Chondrocyte (in vitro differentiated cells): ENCODE data around the gene TFPI. TPM values are rescaled to one million over a fixed set of nuclear protein-coding genes. Genes with fewer than 3 reads are reported as not detected.
A peak's percentile ranks its signal among the peaks of the same experiment; 100 is the strongest.

Experiments used
- DNase-seq: peaks from one replicate; pipeline ENCODE4 v3.0.0; 2021; ENCODE audit warnings: mixed read lengths, low spot score
- H3K27ac Mint-ChIP-seq: one replicate; pipeline ENCODE4 v1.8.0; 2021; ENCODE audit warnings: mild to moderate bottlenecking, moderate library complexity, mixed read lengths; ENCODE audit not compliant: unreplicated experiment
- H3K27me3 Mint-ChIP-seq: 2 replicates; pipeline ENCODE4 v1.8.0; 2021; ENCODE audit warnings: low read depth, mixed read lengths
- H3K36me3 Mint-ChIP-seq: 2 replicates; pipeline ENCODE4 v1.8.0; 2021; ENCODE audit warnings: low read depth, mixed read lengths
- H3K4me1 Mint-ChIP-seq: 2 replicates; pipeline ENCODE4 v1.8.0; 2021; ENCODE audit warnings: low read depth, mild to moderate bottlenecking, mixed read lengths
- H3K4me3 Mint-ChIP-seq: one replicate; pipeline ENCODE4 v1.8.0; 2021; ENCODE audit warnings: mild to moderate bottlenecking, moderate library complexity, mixed read lengths; ENCODE audit not compliant: unreplicated experiment
- H3K9me3 Mint-ChIP-seq: 2 replicates; pipeline ENCODE4 v1.8.0; 2021; ENCODE audit warnings: low read depth, mixed read lengths
- total RNA-seq: library from RNA; stranded (reverse); gene quantifications from 3 replicates; pipeline ENCODE4 v1.2.1, GENCODE V29; 2021
- TF ChIP-seq, protein P1 (sequence below): fragments of 200-600 bp; sonication (generic); IDR thresholded peaks from 2 replicates; pipeline ENCODE4 v1.5.0; 2021; ENCODE audit warnings: antibody characterized with exemption, mild to moderate bottlenecking, moderate library complexity

The TFPI gene
- total RNA-seq, 1 donor from 2014 or later: 161 TPM

DNA sequence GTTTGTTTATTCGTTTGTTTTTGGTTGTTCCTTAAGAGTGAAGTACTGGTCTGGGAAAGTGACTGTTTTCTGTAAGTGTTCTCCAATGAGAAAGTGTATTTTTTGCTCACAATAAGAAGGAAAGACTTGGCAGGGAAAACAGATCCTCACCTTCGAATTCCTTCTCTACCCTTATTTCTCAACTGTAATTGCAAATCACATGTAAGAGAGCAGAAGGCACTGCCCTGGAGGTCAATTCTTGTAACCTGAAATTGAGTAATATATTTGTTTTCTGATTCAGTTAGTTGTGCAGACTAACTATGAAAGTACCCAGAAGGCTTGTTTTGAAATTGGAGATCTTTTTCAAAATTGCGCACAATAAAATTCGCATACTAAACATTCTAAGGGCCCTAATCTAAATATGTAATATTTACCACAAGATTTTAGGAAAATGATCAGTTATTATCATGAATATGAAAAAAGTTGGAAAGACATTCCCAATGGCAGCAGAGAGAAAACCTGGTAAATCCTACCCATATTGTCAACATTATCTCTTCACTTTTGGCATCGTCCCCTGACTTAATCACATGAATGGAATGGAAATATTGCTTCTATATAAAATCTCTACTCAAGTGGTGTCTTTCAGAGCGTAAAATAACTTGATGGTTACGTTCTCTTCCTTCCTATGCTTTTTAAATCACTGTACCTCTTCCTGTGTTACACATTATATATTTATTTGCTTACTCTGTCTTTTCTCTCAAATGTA lies 24.1 kb downstream of the TFPI start:
- peaks cover 20% of the 10 kb centered on the region for H3K9me3 Mint-ChIP-seq
- DNase-seq: no peak
- no peaks in the 10 kb centered on the region for H3K27me3 Mint-ChIP-seq
- TF ChIP-seq, protein P1, sequence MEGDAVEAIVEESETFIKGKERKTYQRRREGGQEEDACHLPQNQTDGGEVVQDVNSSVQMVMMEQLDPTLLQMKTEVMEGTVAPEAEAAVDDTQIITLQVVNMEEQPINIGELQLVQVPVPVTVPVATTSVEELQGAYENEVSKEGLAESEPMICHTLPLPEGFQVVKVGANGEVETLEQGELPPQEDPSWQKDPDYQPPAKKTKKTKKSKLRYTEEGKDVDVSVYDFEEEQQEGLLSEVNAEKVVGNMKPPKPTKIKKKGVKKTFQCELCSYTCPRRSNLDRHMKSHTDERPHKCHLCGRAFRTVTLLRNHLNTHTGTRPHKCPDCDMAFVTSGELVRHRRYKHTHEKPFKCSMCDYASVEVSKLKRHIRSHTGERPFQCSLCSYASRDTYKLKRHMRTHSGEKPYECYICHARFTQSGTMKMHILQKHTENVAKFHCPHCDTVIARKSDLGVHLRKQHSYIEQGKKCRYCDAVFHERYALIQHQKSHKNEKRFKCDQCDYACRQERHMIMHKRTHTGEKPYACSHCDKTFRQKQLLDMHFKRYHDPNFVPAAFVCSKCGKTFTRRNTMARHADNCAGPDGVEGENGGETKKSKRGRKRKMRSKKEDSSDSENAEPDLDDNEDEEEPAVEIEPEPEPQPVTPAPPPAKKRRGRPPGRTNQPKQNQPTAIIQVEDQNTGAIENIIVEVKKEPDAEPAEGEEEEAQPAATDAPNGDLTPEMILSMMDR: no peak
- H3K36me3 Mint-ChIP-seq: peaks cover 20% of the 10 kb centered on the region
- peak overlapping the region; percentile 24 for H3K27ac Mint-ChIP-seq
- peaks cover 58% of the 10 kb centered on the region for H3K4me1 Mint-ChIP-seq
- H3K4me3 Mint-ChIP-seq: no peak overlapping the region

DNA sequence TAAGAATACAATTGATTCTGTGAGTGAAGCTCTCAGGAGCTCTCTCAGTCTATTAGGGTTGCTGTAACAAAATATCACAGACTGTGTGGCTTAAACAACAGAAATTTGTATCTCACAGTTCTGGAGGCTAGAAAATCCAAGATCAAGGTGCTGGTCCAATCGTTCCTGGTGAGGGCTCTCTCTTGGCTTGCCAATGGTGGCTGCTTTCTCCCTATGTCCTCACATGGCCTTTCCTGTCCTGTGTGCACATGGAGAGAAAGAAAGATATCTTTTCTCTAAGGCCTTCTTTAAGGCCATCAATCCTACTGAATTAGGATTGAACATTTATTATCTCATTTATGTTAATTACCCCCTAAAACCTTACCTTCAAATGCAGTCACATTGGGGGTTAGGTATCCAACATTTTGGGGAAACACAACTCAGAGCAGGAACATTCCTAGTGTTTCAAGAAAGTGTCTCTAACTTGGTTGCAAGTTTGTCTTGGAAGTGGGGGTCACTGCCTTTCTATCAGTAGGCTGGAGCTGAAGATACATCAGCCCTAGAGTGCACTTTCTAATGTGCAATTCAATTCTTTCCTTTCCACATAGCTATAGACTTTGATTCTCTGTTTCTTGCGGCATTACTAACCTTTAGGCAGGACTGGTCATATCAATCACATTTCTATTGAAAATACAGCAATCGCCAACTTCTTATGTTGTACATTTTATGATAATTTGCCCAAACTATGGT lies 24.8 kb downstream of the TFPI start:
- Mint-ChIP-seq H3K4me1 (peaks cover 66% of the 10 kb centered on the region), H3K9me3 (peaks cover 13% of the 10 kb centered on the region), H3K36me3 (peaks cover 14% of the 10 kb centered on the region), H3K27ac (peak overlapping the region; percentile 20), H3K27me3 (no peaks in the 10 kb centered on the region), H3K4me3 (no peak overlapping the region)
- TF ChIP-seq, protein P1: no peak
- no peak for DNase-seq

DNA sequence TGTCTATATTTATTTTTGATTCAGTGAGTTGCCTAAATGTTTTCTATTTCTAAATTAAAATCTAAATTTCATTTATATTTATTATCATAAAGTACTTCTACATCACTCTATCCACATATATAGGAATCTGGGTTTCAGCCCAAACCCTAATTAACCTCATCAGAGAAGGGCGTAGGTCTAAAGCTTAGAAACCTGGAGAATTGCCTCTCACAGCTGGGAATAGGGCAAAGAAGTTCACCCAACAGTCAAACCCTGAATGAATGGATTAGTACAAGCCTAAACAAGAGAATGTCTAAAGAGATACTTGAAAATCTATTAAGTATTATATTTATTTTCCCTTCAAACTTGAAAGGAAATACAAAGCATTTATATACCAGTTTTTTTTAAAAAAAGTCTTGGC lies 26.2 kb downstream of the TFPI start:
- Mint-ChIP-seq H3K27ac (peak overlapping the region; percentile 81), H3K4me3 (no peak overlapping the region), H3K27me3 (no peaks in the 10 kb centered on the region), H3K9me3 (peaks cover 6% of the 10 kb centered on the region), H3K4me1 (peaks cover 68% of the 10 kb centered on the region), H3K36me3 (peaks cover 4% of the 10 kb centered on the region)
- no peak for DNase-seq
- TF ChIP-seq, protein P1: no peak

DNA sequence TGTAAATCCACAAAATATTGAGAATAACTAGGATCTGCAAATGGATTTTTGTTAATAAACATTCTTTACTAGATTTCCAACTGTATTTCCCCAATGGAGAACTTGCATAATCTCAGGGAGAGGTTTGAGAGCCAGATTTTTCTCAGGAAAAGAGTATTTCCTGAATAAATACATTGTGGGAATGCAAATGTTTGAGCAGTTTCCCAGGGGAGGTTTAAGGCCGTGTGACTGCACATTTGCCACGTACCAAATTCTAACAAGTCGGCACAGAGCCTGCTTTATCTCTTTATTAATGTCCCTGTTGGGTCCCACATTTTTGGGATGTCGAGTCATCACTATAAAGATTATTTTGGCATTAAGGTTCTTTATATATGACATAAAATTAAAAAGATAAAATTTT lies 27.0 kb downstream of the TFPI start:
- Mint-ChIP-seq H3K27ac (peak overlapping the region; percentile 95), H3K36me3 (peaks cover 7% of the 10 kb centered on the region), H3K27me3 (no peaks in the 10 kb centered on the region), H3K4me1 (peaks cover 66% of the 10 kb centered on the region), H3K4me3 (no peak overlapping the region), H3K9me3 (peaks cover 6% of the 10 kb centered on the region)
- no peak for DNase-seq
- TF ChIP-seq, protein P1: no peak

DNA sequence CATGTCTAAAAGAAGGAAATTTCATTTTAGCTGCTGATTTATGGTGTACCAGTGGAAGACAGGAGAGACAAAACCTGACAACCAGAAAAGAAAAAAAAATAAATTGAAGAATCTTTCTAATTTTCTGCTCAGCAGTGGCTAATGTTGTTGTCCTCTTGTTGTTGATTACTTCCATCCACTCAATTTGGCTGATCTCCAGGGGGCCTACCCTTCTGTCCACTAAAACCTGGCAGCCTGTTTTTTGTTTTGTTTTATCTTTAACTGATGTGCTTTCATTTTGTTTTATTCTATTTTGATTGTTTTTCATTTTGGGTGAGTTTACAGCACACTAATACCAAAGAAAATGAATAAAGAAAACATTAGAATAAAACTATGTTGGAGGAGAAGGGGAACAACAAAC lies 27.4 kb downstream of the TFPI start:
- Mint-ChIP-seq H3K4me3 (no peak overlapping the region), H3K9me3 (peaks cover 6% of the 10 kb centered on the region), H3K27me3 (no peaks in the 10 kb centered on the region), H3K27ac (peak overlapping the region; percentile 95), H3K36me3 (peaks cover 11% of the 10 kb centered on the region), H3K4me1 (peaks cover 66% of the 10 kb centered on the region)
- no peak for DNase-seq
- TF ChIP-seq, protein P1: no peak
